HepG2 (cell line): Measurements from ENCODE around the gene MICAL1.

Source experiments
- ATF3 ChIP-seq: sonication (generic); formaldehyde crosslinking; IDR thresholded peaks from 2 replicates; pipeline ENCODE4 v1.4.0; 2020; ENCODE audit warnings: missing genetic modification reagents
- ATM ChIP-seq: fragments of 450-650 bp; IDR thresholded peaks from 2 replicates; pipeline ENCODE4 v1.7.1; 2017; ENCODE audit warnings: mild to moderate bottlenecking, borderline replicate concordance
- FOXM1 ChIP-seq: sonication (generic); formaldehyde crosslinking; IDR thresholded peaks from 2 replicates; pipeline ENCODE4 v1.5.0; 2020; ENCODE audit warnings: missing genetic modification reagents
- HDAC6 ChIP-seq: fragments of 200-600 bp; sonication (generic); IDR thresholded peaks from 2 replicates; pipeline ENCODE4 v1.7.0; 2017; ENCODE audit warnings: mild to moderate bottlenecking, antibody characterized with exemption, low read length, low read depth
- KDM1A ChIP-seq: IDR thresholded peaks from 2 replicates; pipeline ENCODE4 v1.6.1; 2016; ENCODE audit warnings: missing compliant biosample characterization
- KLF9 ChIP-seq: IDR thresholded peaks from 2 replicates; pipeline ENCODE4 v1.6.1; 2016; ENCODE audit warnings: low read depth
- ZBTB7A ChIP-seq: sonication (generic); formaldehyde crosslinking; IDR thresholded peaks from 2 replicates; pipeline ENCODE4 v1.8.0; 2022; ENCODE audit warnings: mild to moderate bottlenecking, missing genetic modification reagents
- ZNF512 ChIP-seq: sonication (generic); formaldehyde crosslinking; IDR thresholded peaks from 2 replicates; pipeline ENCODE4 v1.4.0; 2020; ENCODE audit warnings: mild to moderate bottlenecking, missing genetic modification reagents

- TF ChIP-seq KLF9 (CRISPR knock-in tag) = no peak
- TF ChIP-seq ZNF512 = no peak
- no peak for TF ChIP-seq ATF3
- no peak for TF ChIP-seq FOXM1 (CRISPR knock-in tag)
- TF ChIP-seq HDAC6 = no peak
- no peak for TF ChIP-seq ATM
- no peak for TF ChIP-seq KDM1A (CRISPR knock-in tag)
- no peak for TF ChIP-seq ZBTB7A (CRISPR knock-in tag)
These were observed 30.5 kb upstream of the MICAL1 start for GRCh38 chr6:109486068-109486467.
